ENCODE data around the gene ALKBH4. TPM values are rescaled to one million over a fixed set of nuclear protein-coding genes. Genes with fewer than 3 reads are reported as not detected.

The ALKBH4 gene
- total RNA-seq, 4 donors from 2014 or later, result 17.9 to 41.1 (median 26.7) TPM

DNA sequence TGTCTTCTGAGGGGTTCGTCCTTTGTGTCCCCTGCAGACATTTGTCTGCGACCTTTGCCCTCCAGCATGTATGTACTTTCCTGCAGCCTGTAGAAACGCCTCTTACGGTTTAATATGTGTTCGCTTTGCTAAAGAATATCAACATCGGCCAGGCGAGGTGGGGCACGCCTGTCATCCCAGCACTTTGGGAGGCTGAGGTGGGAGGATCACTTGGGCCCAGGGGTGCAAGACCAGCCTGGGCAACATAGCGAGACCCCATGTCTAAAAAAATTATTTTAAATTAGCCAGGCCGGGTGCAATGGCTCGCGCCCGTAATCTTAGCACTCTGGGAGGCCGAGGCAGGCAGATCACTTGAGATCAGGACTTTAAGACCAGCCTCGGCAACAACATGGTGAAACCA lies 15.5 kb downstream of the ALKBH4 start:
- Histone ChIP-seq H3K27me3 (no peaks in the 10 kb centered on the region), H3K4me1 (peaks cover 4% of the 10 kb centered on the region), H3K4me3 (no peak overlapping the region), H3K27ac (no peak overlapping the region), H3K36me3 (peaks cover 17% of the 10 kb centered on the region), H3K9me3 (no peaks in the 10 kb centered on the region)
- 99% methylated on average over 15 of the region's 15 CpGs for WGBS
- no peak for DNase-seq (ENCODE audit: low spot score in 2 of 2)
- TF ChIP-seq POLR2AphosphoS5 (IDR thresholded peaks at IDR 0.05) (no peak), POLR2A (IDR thresholded peaks at IDR 0.05) (no peak), EP300 (IDR thresholded peaks at IDR 0.05) (no peak)
- TF ChIP-seq, protein P1, sequence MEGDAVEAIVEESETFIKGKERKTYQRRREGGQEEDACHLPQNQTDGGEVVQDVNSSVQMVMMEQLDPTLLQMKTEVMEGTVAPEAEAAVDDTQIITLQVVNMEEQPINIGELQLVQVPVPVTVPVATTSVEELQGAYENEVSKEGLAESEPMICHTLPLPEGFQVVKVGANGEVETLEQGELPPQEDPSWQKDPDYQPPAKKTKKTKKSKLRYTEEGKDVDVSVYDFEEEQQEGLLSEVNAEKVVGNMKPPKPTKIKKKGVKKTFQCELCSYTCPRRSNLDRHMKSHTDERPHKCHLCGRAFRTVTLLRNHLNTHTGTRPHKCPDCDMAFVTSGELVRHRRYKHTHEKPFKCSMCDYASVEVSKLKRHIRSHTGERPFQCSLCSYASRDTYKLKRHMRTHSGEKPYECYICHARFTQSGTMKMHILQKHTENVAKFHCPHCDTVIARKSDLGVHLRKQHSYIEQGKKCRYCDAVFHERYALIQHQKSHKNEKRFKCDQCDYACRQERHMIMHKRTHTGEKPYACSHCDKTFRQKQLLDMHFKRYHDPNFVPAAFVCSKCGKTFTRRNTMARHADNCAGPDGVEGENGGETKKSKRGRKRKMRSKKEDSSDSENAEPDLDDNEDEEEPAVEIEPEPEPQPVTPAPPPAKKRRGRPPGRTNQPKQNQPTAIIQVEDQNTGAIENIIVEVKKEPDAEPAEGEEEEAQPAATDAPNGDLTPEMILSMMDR (IDR thresholded peaks at IDR 0.05), result no peak

DNA sequence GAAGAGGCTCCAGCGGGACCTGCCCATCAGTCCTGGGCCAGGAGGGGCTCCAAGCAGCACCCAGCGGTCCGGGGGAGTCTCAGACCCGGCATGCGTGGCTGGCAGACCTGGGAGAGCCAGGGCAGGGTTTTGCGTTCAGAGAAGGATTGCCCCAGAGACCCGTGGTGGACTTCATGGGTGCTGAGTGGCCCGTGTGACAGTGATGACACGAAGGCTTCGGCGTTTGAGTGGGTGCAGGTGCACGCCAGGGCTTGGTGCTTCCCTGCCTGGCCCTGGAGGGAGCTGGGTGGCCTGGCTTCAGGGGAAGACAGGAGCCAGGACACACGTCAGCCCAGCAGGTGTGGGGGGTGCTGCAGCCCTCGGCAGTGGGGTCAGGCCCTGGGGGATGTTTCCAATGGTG lies 17.4 kb downstream of the ALKBH4 start:
- H3K4me1 ChIP-seq, result peaks cover 4% of the 10 kb centered on the region
- no peak overlapping the region for H3K27ac ChIP-seq
- WGBS, result 81% methylated on average over 12 of the region's 14 CpGs
- TF ChIP-seq POLR2AphosphoS5 (IDR thresholded peaks at IDR 0.05), result no peak
- TF ChIP-seq EP300 (IDR thresholded peaks at IDR 0.05), result no peak
- TF ChIP-seq POLR2A (IDR thresholded peaks at IDR 0.05), result no peak
- TF ChIP-seq, protein P1 (IDR thresholded peaks at IDR 0.05), result no peak
- no peaks in the 10 kb centered on the region for H3K9me3 ChIP-seq
- no peak overlapping the region for H3K4me3 ChIP-seq
- H3K27me3 ChIP-seq, result no peaks in the 10 kb centered on the region
- H3K36me3 ChIP-seq, result peaks cover 17% of the 10 kb centered on the region
- DNase-seq (ENCODE audit: low spot score in 2 of 2), result no peak

DNA sequence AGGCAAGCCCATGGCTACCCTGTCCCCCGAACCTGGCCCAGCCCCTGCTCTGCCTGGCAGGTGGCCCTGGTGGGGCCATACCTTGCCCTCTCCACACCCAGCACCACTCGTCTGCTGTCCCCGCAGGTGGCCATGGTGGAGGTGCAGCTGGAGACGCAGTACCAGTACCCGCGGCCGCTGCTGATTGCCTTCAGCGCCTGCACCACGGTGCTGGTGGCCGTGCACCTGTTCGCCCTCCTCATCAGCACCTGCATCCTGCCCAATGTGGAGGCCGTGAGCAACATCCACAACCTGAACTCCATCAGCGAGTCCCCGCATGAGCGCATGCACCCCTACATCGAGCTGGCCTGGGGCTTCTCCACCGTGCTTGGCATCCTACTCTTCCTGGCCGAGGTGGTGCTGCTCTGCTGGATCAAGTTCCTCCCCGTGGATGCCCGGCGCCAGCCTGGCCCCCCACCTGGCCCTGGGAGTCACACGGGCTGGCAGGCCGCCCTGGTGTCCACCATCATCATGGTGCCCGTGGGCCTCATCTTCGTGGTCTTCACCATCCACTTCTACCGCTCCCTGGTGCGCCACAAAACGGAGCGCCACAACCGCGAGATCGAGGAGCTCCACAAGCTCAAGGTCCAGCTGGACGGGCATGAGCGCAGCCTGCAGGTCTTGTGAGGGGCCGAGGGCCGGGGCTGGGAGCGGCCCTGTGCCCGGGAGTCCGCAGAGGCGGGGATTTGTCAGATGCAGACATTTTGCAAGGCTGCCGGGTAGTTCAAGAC lies 18.1 kb downstream of the ALKBH4 start:
- Histone ChIP-seq H3K4me1 (peaks cover 1% of the 10 kb centered on the region), H3K27me3 (no peaks in the 10 kb centered on the region), H3K9me3 (no peaks in the 10 kb centered on the region), H3K36me3 (peaks cover 17% of the 10 kb centered on the region), H3K4me3 (no peak overlapping the region), H3K27ac (no peak overlapping the region)
- DNase-seq (ENCODE audit: low spot score in 2 of 2), result no peak
- WGBS, result 97% methylated on average over 37 of the region's 41 CpGs
- no peak for TF ChIP-seq POLR2AphosphoS5 (IDR thresholded peaks at IDR 0.05)
- TF ChIP-seq POLR2A (IDR thresholded peaks at IDR 0.05), result no peak
- TF ChIP-seq EP300 (IDR thresholded peaks at IDR 0.05), result no peak
- TF ChIP-seq, protein P1 (IDR thresholded peaks at IDR 0.05), result no peak

DNA sequence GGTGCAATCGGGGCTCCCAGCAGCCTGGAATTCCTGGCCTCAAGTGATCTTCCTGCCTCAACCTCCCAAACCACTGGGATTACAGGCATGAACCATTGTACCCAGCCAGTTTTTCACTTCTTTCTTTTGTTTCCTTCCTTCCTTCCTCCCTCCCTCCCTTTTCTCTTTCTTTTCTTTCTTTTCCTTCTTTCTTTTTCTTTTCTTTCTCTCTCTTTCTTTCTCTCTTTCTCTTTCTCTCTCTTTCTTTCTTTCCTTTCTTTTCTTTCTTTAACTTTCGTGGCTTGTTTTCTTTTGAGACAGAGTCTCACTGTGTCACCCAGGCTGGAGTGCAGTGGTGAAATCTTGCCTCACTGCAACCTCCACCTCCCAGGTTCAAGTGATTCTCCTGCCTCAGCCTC lies 19.0 kb downstream of the ALKBH4 start:
- no peak for DNase-seq (ENCODE audit: low spot score in 2 of 2)
- no peaks in the 10 kb centered on the region for H3K27me3 ChIP-seq
- no peak overlapping the region for H3K27ac ChIP-seq
- TF ChIP-seq, protein P1 (IDR thresholded peaks at IDR 0.05), result no peak
- TF ChIP-seq EP300 (IDR thresholded peaks at IDR 0.05), result no peak
- no peak for TF ChIP-seq POLR2AphosphoS5 (IDR thresholded peaks at IDR 0.05)
- no peak for TF ChIP-seq POLR2A (IDR thresholded peaks at IDR 0.05)
- no peaks in the 10 kb centered on the region for H3K9me3 ChIP-seq
- H3K36me3 ChIP-seq, result peaks cover 17% of the 10 kb centered on the region
- no peak overlapping the region for H3K4me3 ChIP-seq
- H3K4me1 ChIP-seq, result no peaks in the 10 kb centered on the region
- WGBS, result 44% methylated on average over 2 of the region's 2 CpGs

DNA sequence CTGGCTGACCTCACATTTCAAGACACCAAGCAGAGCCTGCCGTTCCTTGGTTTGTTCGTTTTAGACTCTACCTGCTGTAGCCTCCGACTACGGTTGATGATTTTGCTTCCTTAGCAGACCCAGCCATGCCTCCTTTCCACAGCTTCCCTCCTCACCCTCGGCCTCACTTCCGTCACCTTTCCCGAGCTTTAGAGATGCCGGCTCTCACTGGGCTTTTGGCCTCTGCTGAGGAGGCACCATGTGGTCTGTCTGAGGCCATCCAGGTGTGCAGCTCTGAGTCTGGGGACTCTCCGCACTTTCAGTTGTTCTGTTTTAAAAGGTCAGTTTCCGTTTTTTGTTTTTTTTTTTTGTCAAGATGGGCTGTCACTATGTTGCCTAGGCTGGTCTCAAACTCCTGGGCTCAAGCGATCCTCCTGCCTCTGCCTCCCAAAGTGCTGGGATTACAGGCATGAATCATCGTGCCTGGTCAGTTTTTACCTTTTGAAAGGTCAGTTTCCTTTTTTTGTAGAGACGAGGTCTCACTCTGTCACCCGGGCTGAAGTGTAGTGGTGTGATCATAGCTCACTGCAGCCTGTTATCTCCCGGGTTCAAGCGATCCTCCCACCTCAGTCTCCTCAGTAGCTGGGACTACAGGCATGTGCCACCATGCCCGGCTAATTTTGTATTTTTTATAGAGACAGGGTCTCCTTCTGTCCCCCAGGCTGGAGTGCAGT lies 19.5 kb downstream of the ALKBH4 start:
- 92% methylated on average over 17 of the region's 17 CpGs for WGBS

More for the DNA sequence above, 19.5 kb downstream of the ALKBH4 start:
- H3K4me1 ChIP-seq, result peaks cover 2% of the 10 kb centered on the region
- no peak overlapping the region for H3K27ac ChIP-seq
- H3K9me3 ChIP-seq, result no peaks in the 10 kb centered on the region
- H3K27me3 ChIP-seq, result no peaks in the 10 kb centered on the region
- no peak for DNase-seq (ENCODE audit: low spot score in 2 of 2)
- TF ChIP-seq EP300 (IDR thresholded peaks at IDR 0.05), result no peak
- TF ChIP-seq, protein P1 (IDR thresholded peaks at IDR 0.05), result no peak
- no peak for TF ChIP-seq POLR2AphosphoS5 (IDR thresholded peaks at IDR 0.05)
- no peak for TF ChIP-seq POLR2A (IDR thresholded peaks at IDR 0.05)
- H3K36me3 ChIP-seq, result peaks cover 21% of the 10 kb centered on the region
- H3K4me3 ChIP-seq, result no peak overlapping the region

Measured in suprapubic skin (tissue), 4 donors.